ENCODE results near the gene PROCR.
"Not testable (repeated sequence)": the region's sequence is repeated elsewhere in the genome, so short reads cannot be mapped to it uniquely, and the experiment has no call there.

Gene PROCR

DNA sequence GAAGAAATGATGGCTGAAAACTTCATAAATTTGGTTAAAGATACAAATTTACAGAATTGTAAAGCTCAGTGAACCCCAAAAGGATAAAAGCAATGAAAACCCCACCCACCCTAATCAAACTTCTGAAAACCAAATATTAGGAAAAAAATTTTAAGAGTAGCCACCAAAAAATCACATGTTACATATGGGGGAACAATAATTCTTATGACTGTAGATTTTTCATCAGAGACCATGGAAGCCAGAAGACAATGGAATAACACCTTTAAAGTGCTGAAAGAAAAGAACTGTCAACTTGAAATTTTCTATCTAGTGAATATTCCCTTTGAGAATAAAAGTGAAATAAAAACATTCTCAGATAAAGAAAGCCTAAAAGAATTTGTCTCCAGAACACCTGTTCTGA lies 24.4 kb downstream of the PROCR start:
- no peak overlapping the region for H3K4me3 ChIP-seq (ENCODE audit: low read depth, low read length)
- no peak for DNase-seq (ENCODE audit: low read depth)
- TF ChIP-seq MYC (IDR thresholded peaks at IDR 0.05; ENCODE audit: low read depth, low read length) (no peak), CTCF (IDR thresholded peaks at IDR 0.05; ENCODE audit: low read depth, low read length) (no peak), MAX (IDR thresholded peaks at IDR 0.05; ENCODE audit: low read depth, low read length) (no peak), POLR2A (IDR thresholded peaks at IDR 0.05; ENCODE audit: extremely low read depth, insufficient read length) (no peak)

DNA sequence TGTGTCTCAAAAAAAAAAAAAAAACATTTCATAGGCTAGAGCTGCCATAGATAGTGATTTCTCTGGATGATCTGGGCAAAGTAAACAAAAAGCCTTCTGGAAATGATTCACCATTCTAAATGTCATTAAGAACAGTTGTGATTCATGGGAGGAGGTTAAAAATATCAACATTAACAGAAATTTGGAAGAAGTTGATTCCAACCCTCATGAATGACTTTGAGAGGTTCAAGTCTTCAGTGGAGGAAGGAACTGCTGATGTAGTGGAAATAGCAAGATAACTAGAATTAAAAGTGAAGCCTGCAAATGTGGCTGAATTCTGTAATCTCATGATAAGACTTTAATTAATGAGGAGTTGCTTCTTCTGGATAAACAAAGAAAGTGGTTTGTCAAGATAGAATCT lies 27.9 kb downstream of the PROCR start:
- DNase-seq (ENCODE audit: low read depth), result no peak
- TF ChIP-seq MYC (IDR thresholded peaks at IDR 0.05; ENCODE audit: low read depth, low read length) (no peak), CTCF (IDR thresholded peaks at IDR 0.05; ENCODE audit: low read depth, low read length) (no peak), MAX (IDR thresholded peaks at IDR 0.05; ENCODE audit: low read depth, low read length) (no peak), POLR2A (IDR thresholded peaks at IDR 0.05; ENCODE audit: extremely low read depth, insufficient read length) (no peak)
- H3K4me3 ChIP-seq (ENCODE audit: low read depth, low read length), result no peak overlapping the region

- TF ChIP-seq CTCF (IDR thresholded peaks at IDR 0.05; ENCODE audit: low read depth, low read length), result no peak
- TF ChIP-seq MAX (IDR thresholded peaks at IDR 0.05; ENCODE audit: low read depth, low read length), result no peak
- no peak for TF ChIP-seq POLR2A (IDR thresholded peaks at IDR 0.05; ENCODE audit: extremely low read depth, insufficient read length)
- no peak for TF ChIP-seq MYC (IDR thresholded peaks at IDR 0.05; ENCODE audit: low read depth, low read length)
- no peak for DNase-seq (ENCODE audit: low read depth)
- no peak overlapping the region for H3K4me3 ChIP-seq (ENCODE audit: low read depth, low read length)
These were observed 28.4 kb downstream of the PROCR start for GRCh38 chr20:35200267-35200666.

DNA sequence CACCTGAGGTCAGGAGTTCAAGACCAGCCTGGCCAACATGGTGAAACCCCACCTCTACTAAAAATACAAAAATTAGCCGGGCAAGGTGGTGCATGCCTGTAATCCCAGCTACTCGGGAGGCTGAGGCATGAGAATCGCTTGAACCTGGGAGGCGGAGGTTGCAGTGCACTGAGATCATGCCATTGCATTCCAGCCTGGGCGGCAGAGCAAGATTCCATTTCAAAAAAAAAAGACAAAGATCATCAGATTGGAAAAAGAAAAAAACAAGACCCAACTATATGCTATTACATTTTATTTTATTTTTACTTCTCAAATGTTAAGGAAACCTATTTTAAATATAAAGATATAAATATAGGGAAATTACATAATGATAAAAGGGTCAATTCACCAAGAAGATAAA lies 29.6 kb downstream of the PROCR start:
- H3K4me3 ChIP-seq (ENCODE audit: low read depth, low read length); DNase-seq (ENCODE audit: low read depth): not testable (repeated sequence)

- no peak for TF ChIP-seq CTCF (IDR thresholded peaks at IDR 0.05; ENCODE audit: low read depth, low read length)
- no peak for TF ChIP-seq MYC (IDR thresholded peaks at IDR 0.05; ENCODE audit: low read depth, low read length)
- no peak for TF ChIP-seq MAX (IDR thresholded peaks at IDR 0.05; ENCODE audit: low read depth, low read length)
- no peak for TF ChIP-seq POLR2A (IDR thresholded peaks at IDR 0.05; ENCODE audit: extremely low read depth, insufficient read length)
- DNase-seq (ENCODE audit: low read depth), result no peak
- no peak overlapping the region for H3K4me3 ChIP-seq (ENCODE audit: low read depth, low read length)
These were observed 34.9 kb downstream of the PROCR start for GRCh38 chr20:35206802-35207201.

DNA sequence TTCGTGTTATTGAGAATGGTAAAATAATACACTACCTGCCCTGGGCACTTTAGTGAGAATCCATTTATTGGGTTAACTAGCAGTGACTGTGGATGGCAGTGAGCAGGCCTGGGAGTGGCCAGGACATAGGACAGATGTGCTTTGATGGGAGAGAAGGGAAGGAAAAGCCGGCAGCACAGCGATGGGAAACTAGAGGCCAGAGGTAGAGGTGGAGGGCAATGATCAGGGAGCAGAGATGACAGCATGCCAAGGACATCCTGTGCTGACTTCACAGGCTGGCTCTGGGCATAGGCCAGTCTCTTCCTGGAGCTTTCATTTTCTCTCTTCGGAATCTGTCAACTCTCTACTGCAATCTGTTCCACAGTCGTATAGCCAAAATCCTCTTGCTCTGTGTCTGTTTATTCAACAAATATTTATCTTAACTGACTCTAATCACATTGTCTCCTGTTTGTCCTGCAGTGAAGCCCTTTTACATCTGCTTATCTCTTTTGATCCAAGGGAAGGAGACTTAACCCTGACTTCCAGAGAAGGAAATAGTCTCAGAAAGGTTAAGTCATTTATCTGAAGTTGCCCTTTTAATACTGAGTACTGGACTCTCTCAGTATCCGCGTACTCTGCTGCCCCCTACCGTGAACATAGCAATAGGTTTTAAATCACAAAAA lies 36.2 kb downstream of the PROCR start:
- peak; percentile 77 for TF ChIP-seq CTCF (IDR thresholded peaks at IDR 0.05; ENCODE audit: low read depth, low read length)
- no peak for TF ChIP-seq MAX (IDR thresholded peaks at IDR 0.05; ENCODE audit: low read depth, low read length)
- DNase-seq (ENCODE audit: low read depth), result peak; percentile 84
- no peak overlapping the region for H3K4me3 ChIP-seq (ENCODE audit: low read depth, low read length)

Data from NB4 (cell line).